GM19240 (cell line): ENCODE measurements around the gene OGDH.
"Not testable (repeated sequence)": the region's sequence is repeated elsewhere in the genome, so short reads cannot be mapped to it uniquely, and the experiment has no call there.

Experiments used
- DNase-seq: peaks from one replicate; pipeline ENCODE4 v3.0.0; 2011; ENCODE audit warnings: low spot score; ENCODE audit not compliant: insufficient read length

The OGDH gene

GRCh38 chr7:44580945-44581878 is 25.2 kb upstream of the OGDH start:
- no peak for DNase-seq

GRCh38 chr7:44581879-44582603 is 24.4 kb upstream of the OGDH start, which contains the start of gene TMED4:
Gene TMED4, minus strand, starts transcription at chr7:44582231. Its CDS starts 25 bp downstream, at chr7:44582206.
- peak; percentile 96 for DNase-seq

GRCh38 chr7:44583146-44583865 is 23.1 kb upstream of the OGDH start:
- no peak for DNase-seq

- no peak for DNase-seq
These were observed 18.4 kb upstream of the OGDH start for GRCh38 chr7:44587843-44588711.

GRCh38 chr7:44590910-44591309 is 15.5 kb upstream of the OGDH start:
- DNase-seq: no peak

GRCh38 chr7:44595934-44596635 is 10.3 kb upstream of the OGDH start:
- DNase-seq: no peak

GRCh38 chr7:44597181-44597580 is 9.2 kb upstream of the OGDH start:
- not testable (repeated sequence) for DNase-seq

GRCh38 chr7:44599222-44599621 is 7.2 kb upstream of the OGDH start:
- no peak for DNase-seq

GRCh38 chr7:44602576-44602910 is 3.9 kb upstream of the OGDH start:
- DNase-seq: no peak

GRCh38 chr7:44603193-44603592 is 3.2 kb upstream of the OGDH start:
- DNase-seq: no peak

GRCh38 chr7:44604941-44605340 is 1.5 kb upstream of the OGDH start:
- DNase-seq: no peak

- no peak for DNase-seq
These were observed 978 bp downstream of the OGDH start for GRCh38 chr7:44607141-44608068.

GRCh38 chr7:44608916-44609648 is 2.7 kb downstream of the OGDH start:
- DNase-seq: no peak

- DNase-seq: no peak
These were observed 3.4 kb downstream of the OGDH start for GRCh38 chr7:44609829-44610228.

GRCh38 chr7:44615149-44615611 is 8.8 kb downstream of the OGDH start:
- no peak for DNase-seq

GRCh38 chr7:44615793-44616192 is 9.4 kb downstream of the OGDH start:
- no peak for DNase-seq

- DNase-seq: no peak
These were observed 10.1 kb downstream of the OGDH start for GRCh38 chr7:44616545-44616944.

- DNase-seq: no peak
These were observed 10.9 kb downstream of the OGDH start for GRCh38 chr7:44617225-44617890.
